ENCODE data around the gene CACNB4. TPM values are rescaled to one million over a fixed set of nuclear protein-coding genes. Genes with fewer than 3 reads are reported as not detected.
"Not testable (repeated sequence)": the region's sequence is repeated elsewhere in the genome, so short reads cannot be mapped to it uniquely, and the experiment has no call there.

Gene CACNB4
- total RNA-seq, 1 donor from 2014 or later: 0.14 TPM

- intact Hi-C loops (cut with micrococcal nuclease): no loop called here
Observed at GRCh38 chr2:152054593-152054992, 44.3 kb downstream of the CACNB4 start.

- intact Hi-C loops (cut with micrococcal nuclease): no loop called here
Observed at GRCh38 chr2:152051436-152051835, 47.4 kb downstream of the CACNB4 start.

DNA sequence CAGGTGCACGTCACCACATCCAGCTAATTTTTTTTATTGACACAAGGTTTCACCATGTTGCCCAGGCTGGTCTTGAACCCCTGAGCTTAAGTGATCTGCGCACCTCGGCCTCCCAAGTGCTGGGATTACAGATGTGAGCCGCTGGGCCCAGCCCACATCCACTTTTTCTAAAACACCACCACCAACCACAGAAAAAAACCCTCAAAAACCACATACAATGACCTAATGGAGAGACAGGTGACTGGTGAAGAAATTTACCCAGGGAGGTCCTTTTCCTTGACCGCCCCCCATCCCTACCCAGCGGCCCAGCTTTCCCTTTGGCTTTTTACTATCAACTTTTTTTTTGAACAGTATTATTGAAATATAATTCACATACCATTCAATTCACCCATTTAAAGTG lies 47.9 kb downstream of the CACNB4 start:
- intact Hi-C loops (cut with micrococcal nuclease): no loop called here

GRCh38 chr2:152050341-152050740 lies 48.5 kb downstream of the CACNB4 start:
- intact Hi-C loops (cut with micrococcal nuclease): no loop called here

DNA sequence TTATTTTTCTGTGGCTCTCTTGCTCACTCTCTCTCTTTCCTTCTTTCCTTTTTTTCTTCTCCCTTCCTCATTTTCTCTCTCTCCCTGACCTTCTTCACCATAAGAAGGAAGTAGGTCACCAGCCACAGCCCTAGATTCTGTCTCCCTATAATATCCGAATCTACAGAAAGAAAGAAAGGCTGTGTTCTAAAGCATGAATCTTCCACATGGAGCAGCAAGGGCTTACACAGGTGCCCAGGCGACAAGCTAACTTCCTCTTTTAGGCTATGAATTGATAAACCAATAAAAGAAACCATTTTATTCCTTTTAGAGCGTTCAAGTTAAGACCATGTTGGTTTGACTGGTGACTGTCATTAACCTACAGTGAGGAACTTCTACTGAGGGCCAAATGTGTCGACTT lies 49.3 kb downstream of the CACNB4 start:
- intact Hi-C loops (cut with micrococcal nuclease): no loop called here

DNA sequence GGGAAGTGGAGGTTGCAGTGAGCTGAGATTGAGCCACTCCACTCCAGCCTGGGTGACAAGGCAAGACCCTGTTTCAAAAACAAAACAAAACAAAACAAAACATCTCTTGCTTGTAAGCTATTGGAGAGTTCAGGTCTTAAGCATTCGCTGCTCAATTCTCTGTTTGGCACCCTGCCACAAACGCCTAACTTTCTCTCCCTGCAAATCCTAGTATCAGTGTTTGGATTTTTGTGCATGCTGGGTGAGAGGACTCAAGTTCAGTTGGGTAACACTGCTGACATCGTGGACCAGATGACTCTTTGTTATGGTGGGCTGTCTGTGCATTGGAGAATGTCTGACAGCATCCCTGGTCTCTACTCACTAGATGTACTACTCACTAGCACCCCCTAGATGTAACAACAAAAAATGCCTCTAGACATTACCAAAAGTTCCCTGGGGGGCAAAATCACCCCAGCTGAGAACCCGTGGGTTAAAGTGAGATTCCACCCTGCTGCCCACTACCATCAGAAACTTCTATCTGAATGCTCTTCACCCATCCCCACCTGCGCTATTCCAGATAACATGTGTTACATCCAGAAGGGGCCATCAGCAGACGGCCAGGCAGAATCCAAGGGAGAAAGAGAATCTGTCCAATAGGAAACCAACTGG lies 50.9 kb downstream of the CACNB4 start:
- intact Hi-C loops (cut with micrococcal nuclease): no loop called here

DNA sequence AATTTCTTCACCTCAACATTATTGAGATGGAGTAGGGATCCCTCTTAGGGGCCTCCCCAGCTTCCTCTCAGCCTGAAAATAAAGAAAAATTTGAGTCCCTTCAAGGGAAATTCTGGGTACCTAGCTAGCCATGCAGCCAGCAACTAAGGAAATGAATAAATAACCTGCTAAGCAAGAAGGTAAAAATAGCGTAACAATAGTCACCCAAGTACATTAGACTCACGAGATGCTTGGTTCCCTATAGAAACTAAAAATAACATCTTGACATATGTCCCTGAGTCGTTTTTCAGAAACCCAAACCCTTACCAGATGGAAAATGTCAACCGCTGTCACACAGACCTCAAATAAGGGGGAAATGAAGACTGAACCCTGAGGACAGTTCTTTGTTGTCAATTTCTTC lies 51.9 kb downstream of the CACNB4 start:
- intact Hi-C loops (cut with micrococcal nuclease): no loop called here

DNA sequence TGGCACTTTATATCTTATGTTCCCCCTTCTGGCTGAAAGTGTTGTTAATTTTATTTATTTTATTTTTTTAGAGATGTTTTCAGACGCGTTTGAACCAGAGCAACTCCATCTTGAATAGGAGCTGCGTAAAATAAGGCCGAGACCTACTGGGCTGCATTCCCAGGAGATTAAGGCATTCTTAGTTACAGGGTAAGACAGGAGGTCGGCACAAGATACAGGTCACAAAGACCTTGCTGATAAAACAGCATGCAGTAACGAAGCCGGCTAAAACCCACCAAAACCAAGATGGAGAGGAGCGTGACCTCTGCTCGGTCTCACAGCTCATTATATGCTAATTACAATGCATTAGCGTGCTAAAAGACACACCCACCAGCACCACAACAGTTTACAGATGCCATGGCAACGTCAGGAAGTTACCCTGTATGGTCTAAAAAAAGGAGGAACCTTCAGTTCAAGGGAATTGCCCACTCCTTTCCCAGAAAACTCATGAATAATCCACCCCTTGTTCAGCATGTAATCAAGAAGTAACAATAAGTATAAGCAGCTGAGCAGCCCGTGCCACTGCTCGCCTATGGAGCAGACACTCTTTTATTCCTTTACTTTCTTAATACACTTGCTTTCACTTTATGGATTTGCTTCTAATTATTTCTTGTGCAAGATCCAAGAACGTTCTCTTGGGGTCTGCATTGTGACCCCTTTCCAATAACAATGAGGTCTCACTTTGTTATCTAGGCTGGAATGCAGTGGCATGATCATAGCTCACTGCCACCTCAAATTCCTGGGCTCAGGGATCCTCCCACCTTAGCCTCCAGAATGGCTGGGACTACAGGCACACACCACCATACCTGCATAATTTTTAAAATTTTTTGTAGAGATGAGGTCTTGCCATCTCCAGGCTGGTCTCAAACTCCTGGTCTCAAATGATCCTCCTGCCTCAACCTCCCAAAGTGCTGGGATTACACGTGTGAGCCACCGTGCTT lies 55.9 kb downstream of the CACNB4 start:
- intact Hi-C loops (cut with micrococcal nuclease): no loop called here

DNA sequence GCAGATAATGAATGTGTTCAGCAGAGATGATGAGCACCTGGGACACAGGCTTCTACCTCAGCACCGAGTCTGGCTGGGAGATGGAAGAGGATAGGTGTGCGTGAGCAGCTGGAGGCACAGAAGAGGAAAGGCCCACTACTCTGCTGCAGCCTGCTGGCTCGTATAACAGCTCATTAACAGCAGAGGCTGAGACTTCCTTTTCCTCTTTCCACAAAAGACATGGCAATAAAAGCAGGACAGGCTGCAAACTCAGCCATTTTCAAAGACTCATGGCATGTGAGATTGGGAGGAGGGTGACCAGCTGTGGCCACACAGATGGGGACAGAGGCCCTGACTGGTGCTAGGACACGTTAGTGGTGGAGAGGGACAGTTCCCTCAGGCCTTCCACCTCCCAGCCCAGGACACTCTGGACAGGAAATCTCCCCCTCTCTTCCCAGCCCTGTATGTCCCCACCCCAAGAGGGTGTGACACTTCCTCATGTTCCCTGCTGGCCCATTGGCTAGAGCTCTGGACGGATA lies 60.3 kb downstream of the CACNB4 start:
- intact Hi-C loops (cut with micrococcal nuclease): loop anchor here (5.0 kb wide), 1 partner anchor 704 kb away; no protein-coding TSS in a partner anchor

- intact Hi-C loops (cut with micrococcal nuclease): loop anchor here (1.0 to 5.0 kb wide), 4 partner anchors 138 to 1441 kb away; partner anchors contain the start of gene RPRM
Observed at GRCh38 chr2:152037743-152038435, 61.0 kb downstream of the CACNB4 start.

DNA sequence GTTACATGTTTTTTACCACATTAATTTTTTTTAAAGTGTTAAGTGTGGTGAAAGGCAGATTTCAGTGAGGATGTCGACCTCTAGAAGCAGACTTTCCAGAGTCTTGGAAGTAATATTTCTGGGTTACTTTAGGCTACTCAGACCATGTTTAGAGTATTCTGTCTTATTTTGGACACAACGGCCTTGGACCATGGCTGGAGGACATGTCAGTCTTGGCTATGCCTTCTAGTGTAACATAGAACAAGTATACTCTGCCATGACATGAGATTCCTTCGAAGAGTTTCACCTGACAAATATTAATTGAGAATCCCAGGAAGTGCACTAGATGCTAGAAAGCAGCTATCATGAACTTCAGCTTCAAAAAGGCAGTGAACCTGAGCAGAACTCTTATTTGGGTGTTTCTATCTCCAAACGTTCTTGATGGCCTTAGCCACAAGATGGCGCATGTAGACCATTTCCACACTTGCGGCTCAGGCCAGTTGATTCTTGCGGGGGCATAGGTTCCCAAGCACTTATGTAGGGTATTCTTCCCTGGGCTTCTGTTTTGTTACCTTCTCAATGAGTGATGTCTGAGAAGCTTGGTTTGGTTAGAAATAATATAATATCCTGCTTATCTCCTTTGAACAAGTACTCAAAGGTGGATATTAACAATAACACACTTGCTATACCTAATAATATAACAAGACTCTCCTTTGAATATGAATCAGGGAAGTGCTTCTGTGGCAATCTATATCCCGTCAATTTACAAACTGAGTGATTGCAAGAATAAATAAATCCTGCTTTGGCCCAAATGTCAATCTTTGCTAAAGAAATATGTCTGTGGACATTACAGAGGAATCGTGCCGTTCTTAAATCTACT lies 62.0 kb downstream of the CACNB4 start:
- intact Hi-C loops (cut with micrococcal nuclease): loop anchor here (1.0 to 5.0 kb wide), 4 partner anchors 139 to 1442 kb away; partner anchors contain the start of gene RPRM

DNA sequence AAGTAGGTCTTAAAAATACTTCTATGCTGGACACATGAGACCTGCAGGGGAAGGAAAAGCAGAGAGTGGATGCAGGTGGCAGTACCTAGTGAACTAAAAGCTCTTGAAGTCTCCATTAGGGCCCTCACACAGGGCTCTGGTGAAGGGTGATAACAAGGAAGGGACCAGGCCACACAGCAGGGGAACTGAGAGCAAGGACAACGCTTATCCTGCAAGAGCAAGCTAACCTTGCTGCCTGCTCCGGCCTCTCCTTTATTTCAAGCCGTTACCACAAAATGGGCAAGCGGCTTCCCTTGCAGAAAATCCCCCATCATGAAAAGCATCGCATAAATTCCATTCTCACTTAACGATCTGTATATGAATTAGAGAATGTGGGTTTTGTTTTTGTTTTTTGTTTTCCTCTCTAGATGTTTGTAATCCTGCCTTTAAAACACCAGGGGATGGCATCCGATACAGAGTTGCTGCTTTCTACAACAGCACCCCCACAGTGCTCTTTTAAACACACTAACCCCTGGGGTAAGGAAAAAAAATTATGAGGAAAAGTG lies 64.5 kb downstream of the CACNB4 start:
- intact Hi-C loops (cut with micrococcal nuclease): no loop called here

DNA sequence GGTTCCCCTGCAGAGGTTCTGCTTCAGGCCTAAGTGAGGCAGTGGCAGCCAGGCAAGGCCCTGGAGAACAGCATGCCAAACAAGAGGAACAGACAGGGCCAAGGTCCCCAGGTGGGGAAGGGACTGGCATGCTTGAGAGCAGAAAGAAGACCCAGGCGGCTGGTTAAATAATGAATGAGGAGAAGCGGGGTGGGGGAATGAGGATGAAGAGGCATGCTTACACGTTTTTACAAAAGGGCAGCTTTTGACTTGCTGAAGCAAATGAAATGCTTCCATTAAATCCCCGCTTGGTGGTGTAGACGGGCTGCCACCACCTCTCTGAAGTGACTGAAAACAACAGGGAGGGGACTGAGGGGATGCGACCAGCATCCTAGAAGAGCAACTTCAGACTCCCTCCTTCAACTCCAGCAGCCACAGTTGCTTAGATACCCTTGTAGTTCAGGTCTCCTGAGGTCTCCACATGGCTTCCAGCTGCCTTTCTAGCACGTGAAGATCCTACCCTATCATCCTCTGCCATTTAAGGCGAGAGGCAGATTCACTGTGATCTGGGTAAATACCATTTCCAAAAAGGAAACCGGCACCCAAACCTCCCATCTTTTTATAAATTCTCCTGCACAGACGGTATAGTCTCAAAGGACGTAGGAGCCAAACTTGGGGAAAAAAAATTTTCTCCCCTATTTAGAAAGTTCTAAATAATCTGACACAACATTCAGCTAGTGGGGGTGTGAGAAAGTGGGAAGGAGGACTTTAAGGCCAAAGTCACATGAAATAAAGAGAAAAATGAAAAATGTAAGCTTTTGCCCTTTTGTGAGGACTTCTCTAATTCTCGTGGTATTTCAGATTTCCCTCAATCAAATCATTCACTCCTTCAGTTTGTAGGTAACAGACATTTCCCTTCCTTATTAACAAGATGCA lies 65.6 kb downstream of the CACNB4 start:
- intact Hi-C loops (cut with micrococcal nuclease): no loop called here

DNA sequence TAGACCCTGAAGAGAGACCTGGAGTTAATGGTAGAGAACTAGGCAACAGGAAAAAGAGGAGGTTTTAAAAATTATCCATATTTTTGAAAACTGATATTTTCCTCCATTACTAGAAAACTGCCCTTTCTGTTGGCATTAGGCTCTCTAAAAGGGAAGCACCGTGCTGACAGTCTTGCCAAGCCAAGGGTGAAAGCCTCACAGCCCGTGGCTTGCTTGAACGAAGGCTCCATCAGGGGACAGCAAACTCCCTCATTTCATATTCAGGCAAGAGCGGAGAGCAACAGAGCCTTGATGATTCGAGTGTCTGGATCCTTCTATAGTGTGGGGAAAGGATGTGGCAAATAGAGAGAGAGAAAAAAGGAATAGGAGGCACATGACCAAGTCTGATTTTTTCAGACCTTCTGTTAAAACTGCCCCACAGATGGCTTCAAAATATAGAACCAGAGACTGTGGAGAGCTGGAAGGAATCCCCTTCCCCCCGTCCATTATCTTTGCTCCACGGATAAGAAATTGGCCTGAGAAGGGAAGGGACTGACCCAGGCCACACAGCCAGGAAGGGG lies 67.0 kb downstream of the CACNB4 start:
- intact Hi-C loops (cut with micrococcal nuclease): no loop called here

DNA sequence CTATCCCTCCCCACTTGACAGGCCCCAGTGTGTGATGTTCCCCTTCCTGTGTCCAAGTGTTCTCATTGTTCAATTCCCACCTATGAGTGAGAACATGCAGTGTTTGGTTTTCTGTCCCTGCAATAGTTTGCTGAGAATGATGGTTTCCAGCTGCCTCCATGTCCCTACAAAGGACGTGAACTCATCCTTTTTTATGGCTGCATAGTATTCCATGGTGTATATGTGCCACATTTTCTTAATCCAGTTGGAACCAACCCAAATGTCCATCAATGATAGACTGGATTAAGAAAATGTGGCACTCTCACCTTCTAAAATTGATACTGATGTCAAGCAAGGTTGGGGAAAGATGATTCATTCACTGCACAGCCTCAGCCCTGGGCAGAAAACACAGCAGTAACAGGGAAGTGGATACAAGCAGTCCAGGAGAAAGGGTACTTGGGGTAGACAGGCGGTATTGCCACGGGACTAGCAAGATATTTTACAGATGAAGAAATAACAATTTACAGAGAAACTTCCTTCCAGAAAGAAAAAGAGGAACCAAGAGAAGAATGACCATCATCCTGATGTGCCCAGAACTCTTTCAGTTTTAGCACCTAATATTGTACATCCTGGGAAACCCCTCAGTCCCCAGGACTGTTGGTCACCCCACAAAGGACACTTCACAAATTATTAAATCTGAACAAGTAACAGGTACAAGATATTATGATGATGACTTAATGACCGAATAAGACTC lies 68.1 kb downstream of the CACNB4 start:
- intact Hi-C loops (cut with micrococcal nuclease): not testable (repeated sequence)

DNA sequence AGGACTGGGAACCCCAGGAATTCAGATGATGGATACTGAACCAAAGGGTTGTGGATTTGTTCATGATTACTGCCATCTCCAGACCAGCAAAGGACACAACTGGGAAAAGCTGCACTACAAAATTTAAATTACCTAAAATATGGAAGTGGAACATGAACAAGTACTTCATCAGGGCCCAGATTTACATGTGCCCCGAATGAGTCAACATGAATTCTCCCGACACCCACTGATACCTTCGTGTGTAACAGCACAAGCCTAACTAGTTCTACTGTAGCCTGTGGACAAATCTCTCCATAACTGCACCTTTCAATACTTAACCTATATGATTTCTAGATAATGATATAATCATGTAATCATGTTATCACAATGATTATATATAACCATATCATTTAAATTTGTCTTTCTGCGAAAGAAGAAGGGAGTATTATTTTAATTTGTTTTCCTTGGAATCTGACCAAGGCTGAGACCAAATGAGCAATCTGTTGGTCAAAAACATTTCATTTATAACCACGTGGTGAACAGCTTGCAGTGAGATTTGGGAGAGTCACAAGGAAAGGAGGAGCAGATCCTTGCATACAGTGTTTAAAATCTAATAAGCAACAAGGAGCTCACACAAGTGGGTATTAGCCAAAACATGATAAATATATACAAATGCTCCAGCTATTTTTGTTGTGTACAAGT lies 70.5 kb downstream of the CACNB4 start:
- intact Hi-C loops (cut with micrococcal nuclease): loop anchor here (5.0 kb wide), 2 partner anchors 201 to 391 kb away; partner anchors contain the start of gene ARL5A

- intact Hi-C loops (cut with micrococcal nuclease): loop anchor here (1.0 to 5.0 kb wide), 4 partner anchors 21 to 388 kb away; partner anchors contain the start of gene ARL5A
Observed at GRCh38 chr2:152025678-152026287, 73.1 kb downstream of the CACNB4 start.

All from T-helper 2 cell treated with Interferon-gamma antibody and Interleukin-4, amounts not matched to agents 100 ng/mL and 5 ng/mL, for 36 hours (primary cell).